ENCODE results near the gene TEX22.

The TEX22 gene

DNA sequence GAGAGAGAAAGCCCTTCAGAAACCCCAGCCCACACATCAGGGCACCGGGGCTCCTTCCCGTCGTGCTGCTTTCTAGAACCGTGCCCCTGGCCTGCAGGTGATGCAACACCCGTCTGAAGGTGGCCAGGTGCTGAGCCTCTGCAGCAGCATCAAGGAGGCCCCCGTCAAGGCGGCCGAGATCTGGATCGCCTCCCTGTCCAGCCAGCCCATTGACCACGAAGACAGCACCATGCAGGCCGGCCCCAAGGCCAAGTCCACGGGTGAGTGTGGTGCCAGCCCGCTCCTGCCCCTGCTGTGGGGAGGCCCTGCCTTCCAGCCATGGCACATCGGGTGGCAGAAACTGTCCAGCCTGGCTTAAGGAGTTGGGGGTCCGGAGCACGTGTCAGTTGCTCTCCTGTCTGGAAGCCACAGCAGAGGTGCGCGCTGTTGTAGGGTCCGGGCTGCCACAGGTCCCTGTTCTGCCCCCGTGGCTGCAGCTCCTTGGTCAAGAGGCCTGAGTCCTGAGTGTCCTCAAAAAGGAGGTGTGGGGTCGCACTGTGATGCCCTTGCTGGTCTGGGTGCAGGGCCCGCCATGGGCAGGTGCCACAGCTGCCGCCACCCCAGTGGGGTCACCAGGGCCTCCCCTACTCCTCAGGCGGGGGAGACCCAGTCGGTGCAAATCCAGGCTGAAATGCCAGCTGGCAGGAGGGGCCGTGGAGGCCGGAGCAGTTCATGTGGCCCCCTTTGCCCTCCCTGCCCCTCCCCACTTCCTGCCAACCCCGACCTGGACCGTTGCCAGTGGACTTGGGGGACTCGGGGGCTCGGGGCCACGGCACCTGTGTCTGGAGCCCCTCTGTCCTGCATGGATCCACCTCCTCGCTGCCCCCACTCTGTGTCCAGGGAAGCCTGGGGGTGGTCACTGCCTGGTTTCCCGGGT, 31.0 kb upstream of the TEX22 start:
- DNase-seq = no peak

DNA sequence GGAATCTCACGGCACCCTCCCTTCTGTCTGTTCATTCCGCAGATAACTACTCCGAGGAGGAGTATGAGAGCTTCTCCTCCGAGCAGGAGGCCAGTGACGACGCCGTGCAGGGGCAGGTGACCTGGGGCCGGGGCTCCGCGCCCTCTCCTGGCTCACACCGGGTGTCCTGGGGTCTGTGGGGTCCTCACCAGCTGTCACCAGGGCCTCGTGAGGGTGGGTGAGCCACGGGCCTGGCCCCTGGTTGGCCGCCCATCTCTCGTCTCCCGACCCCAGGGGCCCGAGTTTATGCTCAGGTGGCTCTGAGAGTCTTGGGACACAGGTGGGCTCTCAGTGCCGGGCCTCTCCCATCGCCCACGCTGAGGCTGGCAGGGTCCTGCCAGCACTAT, 30.3 kb upstream of the TEX22 start:
- DNase-seq = no peak

DNA sequence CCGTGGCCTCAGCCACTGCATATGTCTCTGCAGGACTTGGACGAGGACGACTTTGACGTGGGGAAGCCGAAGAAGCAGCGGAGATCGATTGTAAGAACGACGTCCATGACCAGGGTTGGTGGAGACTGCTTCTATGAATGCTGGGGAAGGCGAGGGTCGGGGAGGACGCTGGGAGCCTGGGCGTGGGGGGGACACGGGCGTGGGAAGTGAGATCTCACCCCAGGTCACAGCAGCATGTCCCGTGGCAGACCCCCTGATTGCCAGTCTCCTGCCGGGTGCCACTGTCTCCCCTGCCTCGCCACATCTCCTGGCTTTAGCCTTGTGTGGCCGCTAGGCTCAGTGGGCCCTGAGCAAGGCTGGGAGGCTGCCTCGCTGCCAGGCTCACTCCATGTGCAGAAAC, 29.9 kb upstream of the TEX22 start:
- no peak for DNase-seq

GRCh38 chr14:105368910-105369652, 29.3 kb upstream of the TEX22 start:
- DNase-seq = no peak

GRCh38 chr14:105369653-105370040, 28.7 kb upstream of the TEX22 start:
- DNase-seq = no peak

DNA sequence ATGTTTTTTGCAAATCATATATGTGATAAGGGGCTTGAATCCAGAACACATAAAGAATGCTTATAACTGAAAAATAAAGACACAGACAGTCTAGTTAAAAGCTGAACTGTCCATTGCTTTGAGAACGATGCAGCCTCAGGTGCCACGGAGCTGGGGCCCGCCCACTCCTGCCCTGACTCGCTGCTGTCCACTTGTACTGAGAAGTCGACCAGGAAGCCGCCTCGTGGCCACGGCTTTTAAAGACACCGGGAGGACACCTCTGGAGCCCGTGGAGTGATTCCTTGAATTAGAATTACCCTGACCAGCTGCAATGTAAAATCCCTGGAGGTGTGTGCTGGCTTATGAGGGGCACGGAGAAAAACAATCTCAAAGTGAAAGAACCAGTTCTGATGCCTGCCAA, 23.9 kb upstream of the TEX22 start:
- DNase-seq = no peak

DNA sequence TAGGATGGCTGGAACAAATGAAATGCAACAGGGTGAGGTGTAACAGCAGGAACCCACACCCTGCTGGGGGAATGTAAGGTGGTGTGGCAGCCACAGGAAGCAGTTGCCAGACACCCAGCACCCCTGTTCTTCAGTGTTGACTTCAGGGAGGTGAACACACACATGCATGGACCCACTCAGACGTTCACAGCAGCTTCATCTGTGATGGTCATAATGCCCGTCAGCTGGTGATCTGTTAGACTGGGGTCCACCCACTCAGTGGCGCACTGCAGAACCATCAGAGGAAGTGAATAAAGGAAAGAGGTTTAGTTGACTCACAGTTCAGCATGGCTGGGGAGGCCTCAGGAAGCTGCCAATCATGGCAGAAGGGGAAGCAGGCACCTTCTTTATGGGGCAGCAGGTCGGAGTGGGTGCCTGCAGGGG, 22.7 kb upstream of the TEX22 start:
- peak; percentile 10 to 52 for DNase-seq

GRCh38 chr14:105376521-105377440, 21.6 kb upstream of the TEX22 start:
- DNase-seq = no peak

DNA sequence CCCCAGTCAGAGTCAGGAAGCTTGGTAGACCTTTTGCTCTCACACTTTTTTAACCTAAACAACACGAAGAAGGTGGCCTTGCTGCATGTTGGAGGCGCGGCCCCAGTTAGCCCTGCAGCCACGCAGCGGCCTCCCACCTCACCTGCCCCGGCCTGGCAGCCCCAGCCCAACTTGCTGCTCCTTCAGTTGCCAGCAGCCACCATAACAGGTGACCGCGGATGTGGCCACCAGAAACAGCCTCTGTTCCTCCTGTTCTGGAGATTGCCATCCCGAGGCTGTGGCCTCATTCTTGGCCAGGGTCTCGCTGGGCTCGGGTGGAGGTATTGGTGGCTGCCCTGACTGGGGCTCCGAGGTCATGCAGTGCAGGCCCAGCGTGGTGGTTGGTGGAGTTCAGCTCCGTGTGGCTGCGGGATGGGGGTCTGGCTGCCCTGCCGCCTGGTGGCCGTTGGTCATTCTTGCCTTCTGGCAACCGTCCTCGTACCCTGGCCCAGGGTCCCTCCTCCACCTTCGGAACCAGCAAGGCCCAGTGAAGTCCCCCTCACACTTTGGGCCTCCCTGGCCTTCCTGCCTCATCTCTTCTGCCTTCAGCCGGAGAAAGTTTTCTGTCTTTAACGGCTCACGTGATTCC, 20.7 kb upstream of the TEX22 start:
- no peak for DNase-seq

- DNase-seq = no peak
These were observed 20.1 kb upstream of the TEX22 start for GRCh38 chr14:105378199-105378598.

DNA sequence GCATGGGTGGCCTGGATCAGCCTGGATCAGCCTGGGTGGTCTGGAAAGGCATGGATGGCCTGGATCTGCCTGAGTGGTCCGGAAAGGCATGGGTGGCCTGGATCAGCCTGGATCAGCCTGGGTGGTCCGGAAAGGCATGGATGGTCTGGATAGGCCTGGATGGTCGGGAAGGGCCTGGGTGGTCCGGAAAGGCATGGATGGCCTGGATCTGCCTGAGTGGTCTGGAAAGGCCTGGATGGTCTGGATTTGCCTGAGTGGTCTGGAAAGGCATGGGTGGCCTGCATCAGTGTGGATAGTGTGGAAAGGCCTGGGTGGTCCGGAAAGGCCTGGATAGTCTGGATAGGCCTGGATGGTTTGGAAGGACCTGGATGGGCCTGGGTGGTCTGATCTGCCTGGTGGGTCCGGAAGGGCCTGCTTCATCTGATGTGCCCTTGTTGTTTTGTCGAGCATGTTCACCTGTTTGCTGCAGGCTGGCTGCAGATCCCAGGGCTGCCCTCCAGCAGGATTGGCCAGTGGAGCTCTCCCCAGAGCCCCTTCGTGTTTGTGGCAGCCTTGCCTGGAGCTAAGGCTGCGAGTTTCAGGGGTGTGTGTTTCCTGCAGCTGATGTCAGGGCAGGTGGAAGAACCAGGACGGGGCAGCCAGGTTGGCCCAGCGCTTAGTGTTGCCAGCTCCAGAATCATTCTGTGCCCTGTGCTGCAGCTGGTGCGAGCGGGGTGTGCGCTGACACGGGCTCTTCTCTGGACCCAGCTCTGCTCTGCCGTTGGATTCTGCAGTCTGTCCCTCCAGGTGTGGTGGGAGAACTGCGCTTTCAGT, 19.3 kb upstream of the TEX22 start:
- DNase-seq = no peak

DNA sequence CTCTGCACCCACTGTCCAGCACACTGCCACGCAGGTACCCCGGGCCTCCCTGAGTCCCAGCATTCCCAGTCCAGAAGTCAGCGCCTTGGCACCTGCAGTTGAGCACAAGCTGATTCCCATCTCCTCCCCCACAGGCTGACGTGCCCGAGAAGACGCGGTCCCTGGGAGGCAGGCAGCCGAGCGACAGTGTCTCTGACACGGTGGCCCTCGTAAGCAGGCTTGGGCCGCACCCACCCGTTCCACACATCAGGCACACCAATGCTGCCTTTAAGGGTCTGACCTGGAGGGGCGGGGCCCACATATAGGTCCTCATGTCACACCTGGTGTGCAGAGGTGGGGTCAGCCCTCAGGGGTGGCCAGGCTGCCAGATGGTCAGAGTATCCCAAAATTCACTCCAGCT, 18.4 kb upstream of the TEX22 start:
- DNase-seq = no peak

GRCh38 chr14:105380756-105381155, 17.6 kb upstream of the TEX22 start:
- no peak for DNase-seq

GRCh38 chr14:105381446-105382342, 16.6 kb upstream of the TEX22 start:
- DNase-seq = no peak

DNA sequence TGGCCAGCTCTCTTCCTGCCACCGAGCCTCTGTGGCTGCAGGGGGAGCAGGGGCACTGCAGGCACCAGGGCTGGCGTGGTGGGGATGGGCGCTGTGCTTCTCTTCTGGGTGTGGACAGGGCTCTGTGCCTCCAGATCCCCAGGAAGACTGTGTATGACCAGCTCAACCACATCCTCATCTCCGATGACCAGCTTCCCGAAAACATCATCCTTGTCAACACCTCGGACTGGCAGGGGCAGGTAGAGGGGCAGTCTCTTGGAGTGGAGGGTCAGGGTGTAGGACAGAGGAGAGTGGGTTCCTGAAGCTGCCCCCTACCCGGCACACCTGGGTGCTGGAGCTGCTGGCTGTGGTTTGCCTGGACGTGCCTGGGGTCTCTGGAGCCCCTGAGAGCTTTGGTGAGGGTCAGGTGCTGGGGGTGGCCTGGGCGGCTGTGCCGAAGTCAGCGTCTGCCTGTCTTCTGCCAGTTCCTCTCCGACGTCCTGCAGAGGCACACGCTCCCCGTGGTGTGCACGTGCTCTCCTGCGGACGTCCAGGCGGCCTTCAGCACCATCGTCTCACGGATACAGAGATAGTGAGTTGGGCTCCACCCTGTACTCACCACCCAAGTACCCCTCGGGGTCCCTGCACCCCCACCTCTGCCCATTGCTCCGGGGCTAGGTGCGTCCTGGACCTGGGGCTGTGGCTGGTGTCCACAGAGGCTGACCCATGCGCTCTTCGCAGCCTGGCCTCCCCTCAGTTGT, 15.8 kb upstream of the TEX22 start:
- DNase-seq = no peak

DNA sequence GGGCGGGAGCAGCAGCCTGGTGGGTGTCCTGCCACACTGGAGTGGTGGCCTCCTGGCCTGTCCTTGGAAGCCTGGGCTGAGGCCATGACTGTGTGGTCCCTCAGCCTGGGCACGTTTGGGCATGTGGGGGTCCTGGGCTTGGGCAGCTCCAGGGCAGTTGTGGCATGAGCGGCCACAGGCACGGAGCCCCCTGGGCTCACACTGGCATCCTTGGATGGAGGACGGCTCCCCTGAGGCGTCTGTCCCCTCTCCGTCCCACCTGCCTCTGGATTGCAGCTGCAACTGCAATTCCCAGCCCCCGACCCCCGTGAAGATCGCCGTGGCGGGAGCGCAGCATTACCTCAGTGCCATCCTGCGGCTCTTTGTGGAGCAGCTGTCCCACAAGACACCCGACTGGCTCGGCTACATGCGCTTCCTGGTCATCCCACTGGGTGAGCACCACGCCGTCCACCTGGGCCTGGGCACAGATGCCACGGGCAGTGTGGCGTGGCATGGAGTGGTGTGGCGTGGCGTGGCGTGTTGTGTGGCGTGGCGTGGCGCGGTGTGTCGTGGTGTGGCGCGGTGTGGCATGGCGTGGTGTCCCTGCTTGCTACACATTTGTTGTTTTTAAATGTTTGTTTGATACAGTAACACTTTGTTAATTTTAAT, 15.1 kb upstream of the TEX22 start:
- DNase-seq = no peak

GRCh38 chr14:105384041-105384557, 14.2 kb upstream of the TEX22 start:
- no peak for DNase-seq

DNA sequence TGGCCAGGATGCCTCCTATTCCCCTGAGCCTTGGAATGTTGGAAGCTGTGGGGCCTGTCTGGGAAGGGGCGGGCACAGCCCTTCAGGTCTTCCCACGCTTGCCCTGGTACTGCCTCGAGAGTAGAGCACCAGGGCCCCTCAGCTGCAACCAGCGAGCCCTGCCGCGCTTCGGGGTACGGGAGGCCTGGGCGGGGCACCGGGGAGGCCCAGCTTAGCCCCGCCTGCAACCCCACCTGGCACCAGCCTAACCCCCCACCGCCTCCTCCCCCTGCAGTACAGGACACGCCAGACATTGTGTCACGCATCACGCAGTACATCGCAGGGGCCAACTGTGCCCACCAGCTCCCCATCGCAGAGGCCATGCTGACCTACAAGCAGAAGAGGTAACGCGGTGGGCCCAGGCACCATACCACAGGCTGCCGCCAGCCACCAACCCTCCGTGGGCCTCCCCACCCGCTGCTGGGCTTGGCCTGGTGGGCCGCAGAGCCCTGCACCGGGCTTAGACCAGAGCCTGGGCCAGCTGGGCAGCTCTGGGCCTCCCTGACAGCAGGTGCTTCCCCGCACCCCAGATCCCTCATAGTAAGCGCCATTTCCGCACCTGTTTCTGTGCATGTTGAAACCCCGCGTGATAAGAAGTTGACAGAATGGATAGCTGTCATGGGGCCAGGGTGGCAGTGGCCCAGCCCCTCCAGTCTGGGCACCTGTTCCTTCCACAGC, 13.6 kb upstream of the TEX22 start:
- DNase-seq = no peak

DNA sequence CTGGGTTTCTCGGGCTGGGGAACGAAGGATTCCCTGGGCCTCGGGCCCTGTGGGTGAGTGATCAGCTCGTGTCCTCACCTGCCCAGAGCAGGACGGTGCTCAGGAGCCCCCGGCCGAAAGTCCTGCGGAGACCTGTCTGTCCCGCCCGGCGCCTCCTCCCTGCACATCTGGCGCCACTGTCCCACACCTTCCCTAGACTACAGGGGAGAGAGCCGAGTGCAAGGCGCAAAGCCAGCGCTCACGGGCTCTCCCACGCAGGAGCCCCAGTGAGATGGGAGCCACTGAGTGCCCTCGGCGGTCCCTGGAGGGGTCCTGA, 13.1 kb upstream of the TEX22 start:
- no peak for DNase-seq

Data from CD4-positive, alpha-beta T cell treated with Interleukin-4 for 1 hour (primary cell).